HepG2 (cell line): ENCODE results near the gene NUCB1. TPM values are rescaled to one million over a fixed set of nuclear protein-coding genes. Genes with fewer than 3 reads are reported as not detected.

Experiments used
- ARNT ChIP-seq: fragments of 450-650 bp; IDR thresholded peaks from 2 replicates; pipeline ENCODE4 v1.6.1; 2017
- CBFB ChIP-seq: sonication (generic); formaldehyde crosslinking; IDR thresholded peaks from 2 replicates; pipeline ENCODE4 v1.4.0; 2020; ENCODE audit warnings: missing genetic modification reagents
- FOSL1 ChIP-seq: sonication (generic); formaldehyde crosslinking; IDR thresholded peaks from 2 replicates; pipeline ENCODE4 v1.9.0; 2021; ENCODE audit warnings: missing genetic modification reagents, borderline replicate concordance
- FOXA1 ChIP-seq, 2 experiments: fragments of 450-650 bp in 1 of 2; sonication (generic) in 1 of 2; formaldehyde crosslinking in 1 of 2; IDR thresholded peaks; 2 replicates each; pipeline versions ENCODE4 v1.4.0 to v1.6.1; 2016 to 2020; ENCODE audit warnings: missing genetic modification reagents in 1 of 2
- FOXC1 ChIP-seq: sonication (generic); formaldehyde crosslinking; IDR thresholded peaks from 2 replicates; pipeline ENCODE4 v1.8.0; 2022; ENCODE audit warnings: mild to moderate bottlenecking, missing genetic modification reagents, borderline replicate concordance
- MAZ ChIP-seq, 2 experiments: sonication (generic) in 1 of 2; formaldehyde crosslinking in 1 of 2; IDR thresholded peaks; 2 replicates each; pipeline versions ENCODE4 v1.5.0 to v1.6.1; 2012 to 2020; ENCODE audit warnings: low read depth in 2 of 2, mild to moderate bottlenecking in 2 of 2, borderline replicate concordance in 1 of 2, improper control_type of control experiment in 1 of 2, low read length in 1 of 2, missing genetic modification reagents in 1 of 2, moderate library complexity in 1 of 2
- NR2F2 ChIP-seq: IDR thresholded peaks from 2 replicates; pipeline ENCODE4 v1.6.1; 2012; ENCODE audit warnings: low read depth, inconsistent platforms, borderline replicate concordance
- ZNF335 ChIP-seq: sonication (generic); formaldehyde crosslinking; IDR thresholded peaks from 2 replicates; pipeline ENCODE4 v1.4.0; 2020; ENCODE audit warnings: missing genetic modification reagents
- ZNF354B ChIP-seq: sonication (generic); formaldehyde crosslinking; IDR thresholded peaks from 2 replicates; pipeline ENCODE4 v1.8.0; 2022; ENCODE audit warnings: mild to moderate bottlenecking, missing genetic modification reagents
- ZNF790 ChIP-seq: sonication (generic); formaldehyde crosslinking; IDR thresholded peaks from 2 replicates; pipeline ENCODE4 v1.8.0; 2022; ENCODE audit warnings: missing genetic modification reagents, mild to moderate bottlenecking, borderline replicate concordance
- ZSCAN21 ChIP-seq: sonication (generic); formaldehyde crosslinking; IDR thresholded peaks from 2 replicates; pipeline ENCODE4 v1.8.0; 2022; ENCODE audit warnings: mild to moderate bottlenecking, missing genetic modification reagents, moderate library complexity, borderline replicate concordance
- polyA plus RNA-seq, 8 experiments: library from polyadenylated mRNA; depleted of rRNA in 3 of 8; stranded (reverse) in 7 of 8; unstranded in 1 of 8; fragments of >200 nt; fragmentation: Illumina TruSeq in 4 of 8; extraction: Trizol in 4 of 8; gene quantifications; 2 replicates each; pipeline versions ENCODE4 v1.2.1 to v1.2.3, GENCODE V29; 2011 to 2016; ENCODE audit warnings: low read depth in 4 of 8, missing spikeins in 1 of 8, mixed read lengths in 1 of 8; ENCODE audit not compliant: insufficient read depth in 1 of 8
- total RNA-seq, 5 experiments: library from RNA; depleted of rRNA; stranded (reverse); fragments of >200 nt; fragmentation: Illumina TruSeq; extraction: Trizol; gene quantifications; 2 replicates each; pipeline ENCODE4 v1.2.3, GENCODE V29; 2016; ENCODE audit warnings: low read depth in 1 of 5
- TF ChIP-seq, protein P1 (sequence below): sonication (generic); formaldehyde crosslinking; IDR thresholded peaks from 2 replicates; pipeline ENCODE4 v1.4.0; 2020; ENCODE audit warnings: mild to moderate bottlenecking, missing genetic modification reagents
- TF ChIP-seq, protein P2 (sequence below): sonication (generic); formaldehyde crosslinking; IDR thresholded peaks from 2 replicates; pipeline ENCODE4 v1.4.0; 2020; ENCODE audit warnings: mild to moderate bottlenecking, missing genetic modification reagents
- TF ChIP-seq, protein P3 (sequence below): sonication (generic); formaldehyde crosslinking; IDR thresholded peaks from 2 replicates; pipeline ENCODE4 v1.4.0; 2020; ENCODE audit warnings: mild to moderate bottlenecking, low read depth, missing genetic modification reagents
- TF ChIP-seq, protein P4 (sequence below): sonication (generic); formaldehyde crosslinking; IDR thresholded peaks from 2 replicates; pipeline ENCODE4 v1.4.0; 2020; ENCODE audit warnings: missing genetic modification reagents

The NUCB1 gene
- total and polyA plus RNA-seq, 2 of the 13 experiments (the other 11 are each of a cell fraction or from before 2014, with no cell fraction given), result 82.3 to 106 TPM

DNA sequence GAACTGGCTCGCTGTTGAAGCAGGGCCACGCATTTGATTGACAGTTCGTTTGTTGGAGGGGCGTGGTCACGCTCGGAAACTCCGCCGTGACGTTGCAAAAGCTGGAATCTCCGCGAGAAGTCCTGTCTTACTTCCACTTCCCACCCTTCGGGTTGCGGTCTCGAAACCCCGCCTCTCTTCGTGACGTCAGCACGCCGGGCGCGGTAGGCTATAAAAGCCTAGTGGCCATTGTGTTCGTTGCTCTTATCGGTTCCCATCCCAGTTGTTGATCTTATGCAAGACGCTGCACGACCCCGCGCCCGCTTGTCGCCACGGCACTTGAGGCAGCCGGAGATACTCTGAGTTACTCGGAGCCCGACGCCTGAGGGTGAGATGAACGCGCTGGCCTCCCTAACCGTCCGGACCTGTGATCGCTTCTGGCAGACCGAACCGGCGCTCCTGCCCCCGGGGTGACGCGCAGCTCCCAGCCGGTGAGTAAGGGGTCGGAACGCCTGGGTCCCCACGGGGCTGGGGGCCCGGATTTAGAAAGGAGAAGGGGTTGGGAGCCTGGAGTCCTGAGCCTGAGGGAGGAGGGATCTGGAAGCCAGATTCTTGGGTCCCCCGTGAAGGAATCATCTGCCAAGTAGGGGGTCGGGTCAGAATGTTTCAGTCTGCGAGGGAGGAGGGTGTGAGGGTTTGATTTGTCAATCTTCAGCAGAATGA lies 27.8 kb upstream of the NUCB1 start, which contains the start of gene PPP1R15A (continued):
- TF ChIP-seq, protein P1, sequence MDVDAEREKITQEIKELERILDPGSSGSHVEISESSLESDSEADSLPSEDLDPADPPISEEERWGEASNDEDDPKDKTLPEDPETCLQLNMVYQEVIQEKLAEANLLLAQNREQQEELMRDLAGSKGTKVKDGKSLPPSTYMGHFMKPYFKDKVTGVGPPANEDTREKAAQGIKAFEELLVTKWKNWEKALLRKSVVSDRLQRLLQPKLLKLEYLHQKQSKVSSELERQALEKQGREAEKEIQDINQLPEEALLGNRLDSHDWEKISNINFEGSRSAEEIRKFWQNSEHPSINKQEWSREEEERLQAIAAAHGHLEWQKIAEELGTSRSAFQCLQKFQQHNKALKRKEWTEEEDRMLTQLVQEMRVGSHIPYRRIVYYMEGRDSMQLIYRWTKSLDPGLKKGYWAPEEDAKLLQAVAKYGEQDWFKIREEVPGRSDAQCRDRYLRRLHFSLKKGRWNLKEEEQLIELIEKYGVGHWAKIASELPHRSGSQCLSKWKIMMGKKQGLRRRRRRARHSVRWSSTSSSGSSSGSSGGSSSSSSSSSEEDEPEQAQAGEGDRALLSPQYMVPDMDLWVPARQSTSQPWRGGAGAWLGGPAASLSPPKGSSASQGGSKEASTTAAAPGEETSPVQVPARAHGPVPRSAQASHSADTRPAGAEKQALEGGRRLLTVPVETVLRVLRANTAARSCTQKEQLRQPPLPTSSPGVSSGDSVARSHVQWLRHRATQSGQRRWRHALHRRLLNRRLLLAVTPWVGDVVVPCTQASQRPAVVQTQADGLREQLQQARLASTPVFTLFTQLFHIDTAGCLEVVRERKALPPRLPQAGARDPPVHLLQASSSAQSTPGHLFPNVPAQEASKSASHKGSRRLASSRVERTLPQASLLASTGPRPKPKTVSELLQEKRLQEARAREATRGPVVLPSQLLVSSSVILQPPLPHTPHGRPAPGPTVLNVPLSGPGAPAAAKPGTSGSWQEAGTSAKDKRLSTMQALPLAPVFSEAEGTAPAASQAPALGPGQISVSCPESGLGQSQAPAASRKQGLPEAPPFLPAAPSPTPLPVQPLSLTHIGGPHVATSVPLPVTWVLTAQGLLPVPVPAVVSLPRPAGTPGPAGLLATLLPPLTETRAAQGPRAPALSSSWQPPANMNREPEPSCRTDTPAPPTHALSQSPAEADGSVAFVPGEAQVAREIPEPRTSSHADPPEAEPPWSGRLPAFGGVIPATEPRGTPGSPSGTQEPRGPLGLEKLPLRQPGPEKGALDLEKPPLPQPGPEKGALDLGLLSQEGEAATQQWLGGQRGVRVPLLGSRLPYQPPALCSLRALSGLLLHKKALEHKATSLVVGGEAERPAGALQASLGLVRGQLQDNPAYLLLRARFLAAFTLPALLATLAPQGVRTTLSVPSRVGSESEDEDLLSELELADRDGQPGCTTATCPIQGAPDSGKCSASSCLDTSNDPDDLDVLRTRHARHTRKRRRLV (CRISPR knock-in tag), result no peak
- TF ChIP-seq FOXC1, result 0 out of 2 replicates have a peak, but pooled peaks have one; percentile 44
- TF ChIP-seq ZNF790 (CRISPR knock-in tag), result 0 out of 2 replicates have a peak, but pooled peaks have one; percentile 57
- TF ChIP-seq MAZ (IDR thresholded peaks at IDR 0.05; ENCODE audit: borderline replicate concordance, low read depth, low read length), result peak; percentile 69; the same call in 1 of the 2 replicates
- peak; percentile 74 for TF ChIP-seq MAZ (CRISPR knock-in tag; IDR thresholded peaks at IDR 0.05; ENCODE audit: low read depth)
- TF ChIP-seq NR2F2, result peak; percentile 61; the same call in 1 of the 2 replicates
- peak; percentile 62; the same call in 1 of the 2 replicates for TF ChIP-seq CBFB
- TF ChIP-seq FOXA1 (IDR thresholded peaks at IDR 0.05), result no peak
- peak; percentile 89 for TF ChIP-seq FOXA1 (CRISPR knock-in tag; IDR thresholded peaks at IDR 0.05)
- TF ChIP-seq, protein P2, sequence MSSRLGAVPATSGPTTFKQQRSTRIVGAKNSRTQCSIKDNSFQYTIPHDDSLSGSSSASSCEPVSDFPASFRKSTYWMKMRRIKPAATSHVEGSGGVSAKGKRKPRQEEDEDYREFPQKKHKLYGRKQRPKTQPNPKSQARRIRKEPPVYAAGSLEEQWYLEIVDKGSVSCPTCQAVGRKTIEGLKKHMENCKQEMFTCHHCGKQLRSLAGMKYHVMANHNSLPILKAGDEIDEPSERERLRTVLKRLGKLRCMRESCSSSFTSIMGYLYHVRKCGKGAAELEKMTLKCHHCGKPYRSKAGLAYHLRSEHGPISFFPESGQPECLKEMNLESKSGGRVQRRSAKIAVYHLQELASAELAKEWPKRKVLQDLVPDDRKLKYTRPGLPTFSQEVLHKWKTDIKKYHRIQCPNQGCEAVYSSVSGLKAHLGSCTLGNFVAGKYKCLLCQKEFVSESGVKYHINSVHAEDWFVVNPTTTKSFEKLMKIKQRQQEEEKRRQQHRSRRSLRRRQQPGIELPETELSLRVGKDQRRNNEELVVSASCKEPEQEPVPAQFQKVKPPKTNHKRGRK, result no peak
- TF ChIP-seq ZNF354B (CRISPR knock-in tag), result no peak
- no peak for TF ChIP-seq ARNT
- TF ChIP-seq FOSL1, result no peak
- TF ChIP-seq, protein P3, sequence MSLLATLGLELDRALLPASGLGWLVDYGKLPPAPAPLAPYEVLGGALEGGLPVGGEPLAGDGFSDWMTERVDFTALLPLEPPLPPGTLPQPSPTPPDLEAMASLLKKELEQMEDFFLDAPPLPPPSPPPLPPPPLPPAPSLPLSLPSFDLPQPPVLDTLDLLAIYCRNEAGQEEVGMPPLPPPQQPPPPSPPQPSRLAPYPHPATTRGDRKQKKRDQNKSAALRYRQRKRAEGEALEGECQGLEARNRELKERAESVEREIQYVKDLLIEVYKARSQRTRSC (CRISPR knock-in tag), result no peak
- TF ChIP-seq ZSCAN21 (CRISPR knock-in tag), result peak; percentile 69; the same call in 1 of the 2 replicates
- TF ChIP-seq, protein P4, sequence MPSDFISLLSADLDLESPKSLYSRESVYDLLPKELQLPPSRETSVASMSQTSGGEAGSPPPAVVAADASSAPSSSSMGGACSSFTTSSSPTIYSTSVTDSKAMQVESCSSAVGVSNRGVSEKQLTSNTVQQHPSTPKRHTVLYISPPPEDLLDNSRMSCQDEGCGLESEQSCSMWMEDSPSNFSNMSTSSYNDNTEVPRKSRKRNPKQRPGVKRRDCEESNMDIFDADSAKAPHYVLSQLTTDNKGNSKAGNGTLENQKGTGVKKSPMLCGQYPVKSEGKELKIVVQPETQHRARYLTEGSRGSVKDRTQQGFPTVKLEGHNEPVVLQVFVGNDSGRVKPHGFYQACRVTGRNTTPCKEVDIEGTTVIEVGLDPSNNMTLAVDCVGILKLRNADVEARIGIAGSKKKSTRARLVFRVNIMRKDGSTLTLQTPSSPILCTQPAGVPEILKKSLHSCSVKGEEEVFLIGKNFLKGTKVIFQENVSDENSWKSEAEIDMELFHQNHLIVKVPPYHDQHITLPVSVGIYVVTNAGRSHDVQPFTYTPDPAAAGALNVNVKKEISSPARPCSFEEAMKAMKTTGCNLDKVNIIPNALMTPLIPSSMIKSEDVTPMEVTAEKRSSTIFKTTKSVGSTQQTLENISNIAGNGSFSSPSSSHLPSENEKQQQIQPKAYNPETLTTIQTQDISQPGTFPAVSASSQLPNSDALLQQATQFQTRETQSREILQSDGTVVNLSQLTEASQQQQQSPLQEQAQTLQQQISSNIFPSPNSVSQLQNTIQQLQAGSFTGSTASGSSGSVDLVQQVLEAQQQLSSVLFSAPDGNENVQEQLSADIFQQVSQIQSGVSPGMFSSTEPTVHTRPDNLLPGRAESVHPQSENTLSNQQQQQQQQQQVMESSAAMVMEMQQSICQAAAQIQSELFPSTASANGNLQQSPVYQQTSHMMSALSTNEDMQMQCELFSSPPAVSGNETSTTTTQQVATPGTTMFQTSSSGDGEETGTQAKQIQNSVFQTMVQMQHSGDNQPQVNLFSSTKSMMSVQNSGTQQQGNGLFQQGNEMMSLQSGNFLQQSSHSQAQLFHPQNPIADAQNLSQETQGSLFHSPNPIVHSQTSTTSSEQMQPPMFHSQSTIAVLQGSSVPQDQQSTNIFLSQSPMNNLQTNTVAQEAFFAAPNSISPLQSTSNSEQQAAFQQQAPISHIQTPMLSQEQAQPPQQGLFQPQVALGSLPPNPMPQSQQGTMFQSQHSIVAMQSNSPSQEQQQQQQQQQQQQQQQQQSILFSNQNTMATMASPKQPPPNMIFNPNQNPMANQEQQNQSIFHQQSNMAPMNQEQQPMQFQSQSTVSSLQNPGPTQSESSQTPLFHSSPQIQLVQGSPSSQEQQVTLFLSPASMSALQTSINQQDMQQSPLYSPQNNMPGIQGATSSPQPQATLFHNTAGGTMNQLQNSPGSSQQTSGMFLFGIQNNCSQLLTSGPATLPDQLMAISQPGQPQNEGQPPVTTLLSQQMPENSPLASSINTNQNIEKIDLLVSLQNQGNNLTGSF (CRISPR knock-in tag), result no peak
- TF ChIP-seq ZNF335, result no peak
